Activated CD4-positive, CD25-positive, alpha-beta regulatory T cell (primary cell): ENCODE results near the gene SMAD2.
"Not testable (repeated sequence)": the region's sequence is repeated elsewhere in the genome, so short reads cannot be mapped to it uniquely, and the experiment has no call there.

Experiments used
- DNase-seq, 4 experiments: peaks; one replicate each; lab custom pipeline; 2025; lab: John Stamatoyannopoulos, UW

The SMAD2 gene

GRCh38 chr18:47844828-47845498 lies 85.5 kb downstream of the SMAD2 start:
- no peak for DNase-seq

DNA sequence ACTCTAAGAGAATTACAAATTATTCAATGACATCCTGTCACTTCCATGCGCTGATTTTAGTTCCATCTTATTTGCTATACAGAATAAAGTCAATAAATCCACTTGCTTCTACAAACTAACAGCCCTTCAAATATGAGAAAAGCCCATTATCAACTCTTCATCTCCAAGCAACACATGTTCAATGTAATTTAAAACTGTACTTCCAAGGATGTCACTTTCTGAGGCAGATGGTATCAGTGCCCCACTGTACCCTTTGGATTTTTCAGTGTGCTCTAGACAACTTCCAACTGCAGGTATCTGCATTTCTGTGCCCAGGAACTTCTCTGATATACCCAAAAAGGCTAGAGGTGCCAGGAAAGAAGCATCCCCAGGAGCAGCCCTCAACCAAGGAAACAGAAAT lies 87.6 kb downstream of the SMAD2 start:
- no peak for DNase-seq

DNA sequence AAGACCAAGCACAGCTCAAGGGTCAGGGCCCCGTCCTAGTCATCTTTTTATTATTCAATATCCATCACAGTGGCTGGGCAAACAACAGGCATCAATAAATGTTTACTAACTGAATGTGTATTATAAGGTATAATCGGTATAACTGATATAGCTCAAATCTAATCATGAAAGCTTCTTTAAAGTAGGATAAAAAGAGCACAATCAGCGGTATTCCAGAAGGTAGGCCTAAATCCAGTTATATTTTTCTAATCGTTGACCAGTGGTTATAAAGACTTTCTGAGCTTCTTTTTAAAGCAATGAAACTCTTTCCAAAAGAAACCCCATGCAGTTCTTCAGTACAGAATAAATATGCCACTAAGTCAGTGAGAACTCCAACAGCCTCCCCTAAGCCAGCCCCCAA lies 92.1 kb downstream of the SMAD2 start:
- DNase-seq, result no peak

DNA sequence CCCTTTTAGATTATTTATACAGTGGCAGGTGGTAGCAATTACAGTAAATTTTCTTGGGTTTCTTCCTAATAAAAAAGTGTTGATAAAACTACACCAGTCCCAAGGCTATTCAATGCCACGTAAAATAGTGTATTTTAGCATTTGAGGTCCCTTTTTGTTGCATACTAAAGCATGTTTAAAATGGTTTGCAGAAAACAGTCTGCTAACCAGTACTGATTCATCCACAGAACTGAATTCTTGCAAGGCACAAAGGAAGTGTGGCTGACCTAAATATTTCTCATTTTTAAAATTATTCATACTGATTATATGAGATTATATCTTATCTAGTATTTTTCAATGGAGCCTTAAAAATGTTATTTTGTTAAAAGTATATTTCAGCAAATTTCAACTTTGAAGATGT lies 98.1 kb downstream of the SMAD2 start:
- DNase-seq, result no peak

DNA sequence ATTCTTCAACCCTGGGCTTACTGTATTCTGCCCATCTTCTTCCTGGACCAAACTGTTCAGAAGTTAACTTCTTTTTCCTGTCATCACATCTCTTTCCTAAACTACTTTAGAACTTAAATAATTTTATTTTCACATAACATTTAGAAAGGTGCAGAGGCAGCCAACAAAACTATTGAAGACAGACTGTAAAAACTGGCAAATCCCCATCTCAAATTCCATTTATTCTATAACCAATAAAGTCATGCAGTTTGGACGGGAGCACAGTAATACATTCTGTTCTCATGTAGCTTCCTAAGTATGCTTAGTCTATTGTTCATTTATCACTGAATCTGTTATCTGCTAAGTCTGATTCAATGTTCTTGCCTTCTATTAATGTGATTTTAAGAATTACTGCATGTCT lies 99.1 kb downstream of the SMAD2 start:
- no peak for DNase-seq

GRCh38 chr18:47830772-47831171 lies 99.7 kb downstream of the SMAD2 start:
- no peak for DNase-seq

- no peak for DNase-seq
These were observed 100.6 kb downstream of the SMAD2 start for GRCh38 chr18:47829831-47830230.

DNA sequence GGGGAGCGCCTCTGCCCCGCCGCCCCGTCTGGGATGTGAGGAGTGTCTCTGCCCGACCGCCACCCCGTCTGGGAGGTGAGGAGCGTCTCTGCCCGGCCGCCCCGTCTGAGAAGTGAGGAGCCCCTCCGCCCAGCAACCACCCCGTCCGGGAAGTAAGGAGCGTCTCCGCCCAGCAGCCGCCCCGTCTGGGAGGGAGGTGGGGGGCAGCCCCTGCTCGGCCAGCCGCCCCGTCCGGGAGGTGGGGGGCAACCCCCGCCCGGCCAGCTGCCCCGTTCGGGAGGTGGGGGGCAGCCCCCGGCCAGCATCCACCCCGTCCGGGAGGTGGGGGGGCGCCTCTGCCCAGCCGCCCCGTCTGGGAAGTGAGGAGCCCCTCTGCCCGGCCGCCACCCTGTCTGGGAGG lies 102.4 kb downstream of the SMAD2 start:
- not testable (repeated sequence) for DNase-seq

DNA sequence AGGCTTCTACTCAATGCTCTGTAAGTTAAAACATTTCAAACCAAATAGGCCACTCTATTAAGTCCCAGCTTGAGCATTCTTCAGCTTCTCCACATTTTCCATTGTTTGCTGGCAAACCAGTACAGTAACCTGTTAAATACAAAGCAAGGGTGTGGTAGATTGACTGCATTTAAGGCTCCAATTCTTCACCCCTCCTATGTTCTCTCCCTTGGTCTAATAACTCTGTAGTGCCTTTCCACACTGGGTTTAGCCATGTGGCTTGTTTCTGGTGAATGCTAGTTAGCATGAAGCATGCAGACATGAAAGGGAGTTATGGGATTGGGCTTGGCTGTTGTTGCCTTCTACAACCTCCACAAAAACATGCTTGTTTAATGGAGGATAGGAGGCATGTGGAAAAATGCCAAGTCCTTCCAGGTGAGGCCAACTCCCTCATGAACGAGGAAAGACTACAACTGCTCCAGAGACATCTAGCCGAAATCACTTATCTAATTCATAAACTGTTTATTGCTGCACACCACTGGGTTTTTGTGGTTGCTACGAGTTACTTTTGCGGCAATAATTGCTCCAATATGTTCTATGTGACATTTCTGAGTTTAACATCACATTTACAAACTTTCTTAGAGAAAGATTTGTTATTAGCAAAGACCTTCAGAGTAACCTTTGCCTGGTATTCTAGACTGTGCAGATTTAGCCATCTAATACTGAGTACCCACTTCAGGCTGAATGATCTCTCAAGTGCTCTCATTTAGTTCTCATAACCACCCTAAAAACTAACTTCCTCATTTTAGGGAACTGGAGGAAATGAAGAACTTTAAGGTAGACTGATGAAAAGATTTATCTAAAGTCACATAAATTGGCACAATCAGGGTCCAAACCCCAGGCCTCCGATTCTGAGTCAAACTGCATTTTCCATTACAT lies 104.0 kb downstream of the SMAD2 start:
- DNase-seq, result no peak

GRCh38 chr18:47821314-47821713 lies 109.1 kb downstream of the SMAD2 start:
- no peak for DNase-seq

- no peak for DNase-seq
These were observed 112.7 kb downstream of the SMAD2 start for GRCh38 chr18:47817795-47818077.

DNA sequence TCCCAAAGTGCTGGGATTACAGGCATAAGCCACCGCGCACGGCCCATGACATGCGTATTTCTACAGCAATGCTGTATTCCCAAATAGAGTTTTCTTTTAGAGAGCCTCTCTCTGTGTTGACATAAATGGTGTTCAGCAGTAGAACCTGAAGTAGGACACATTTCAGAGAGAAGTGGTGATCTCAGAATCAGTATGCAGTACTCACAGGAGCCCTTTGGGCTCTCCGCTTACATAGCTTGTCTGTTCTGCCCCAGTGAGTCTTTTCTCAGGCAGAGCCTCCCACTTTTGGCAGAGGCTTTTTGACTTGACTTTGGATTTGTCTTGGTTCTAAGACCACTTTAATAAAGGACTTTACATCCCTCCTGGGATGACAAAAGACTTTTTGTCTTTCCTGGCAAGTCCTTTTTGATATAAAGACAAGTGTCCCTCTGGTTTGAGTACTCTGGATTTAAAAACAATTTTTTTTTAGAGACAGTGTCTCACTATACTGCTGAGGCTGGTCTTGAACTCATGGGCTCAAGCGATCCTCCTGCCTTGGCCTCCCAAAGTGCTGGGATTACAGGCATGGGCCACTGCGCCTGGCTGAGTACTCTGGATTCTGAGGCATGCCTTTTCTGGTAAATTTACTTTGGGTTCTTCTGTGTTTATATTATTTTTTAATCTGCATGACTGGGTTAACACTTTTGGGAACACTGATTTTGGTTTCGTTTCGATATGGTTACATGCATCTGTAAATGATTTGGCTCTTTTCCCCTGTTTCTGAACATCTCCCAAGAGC lies 113.3 kb downstream of the SMAD2 start:
- DNase-seq, result no peak

DNA sequence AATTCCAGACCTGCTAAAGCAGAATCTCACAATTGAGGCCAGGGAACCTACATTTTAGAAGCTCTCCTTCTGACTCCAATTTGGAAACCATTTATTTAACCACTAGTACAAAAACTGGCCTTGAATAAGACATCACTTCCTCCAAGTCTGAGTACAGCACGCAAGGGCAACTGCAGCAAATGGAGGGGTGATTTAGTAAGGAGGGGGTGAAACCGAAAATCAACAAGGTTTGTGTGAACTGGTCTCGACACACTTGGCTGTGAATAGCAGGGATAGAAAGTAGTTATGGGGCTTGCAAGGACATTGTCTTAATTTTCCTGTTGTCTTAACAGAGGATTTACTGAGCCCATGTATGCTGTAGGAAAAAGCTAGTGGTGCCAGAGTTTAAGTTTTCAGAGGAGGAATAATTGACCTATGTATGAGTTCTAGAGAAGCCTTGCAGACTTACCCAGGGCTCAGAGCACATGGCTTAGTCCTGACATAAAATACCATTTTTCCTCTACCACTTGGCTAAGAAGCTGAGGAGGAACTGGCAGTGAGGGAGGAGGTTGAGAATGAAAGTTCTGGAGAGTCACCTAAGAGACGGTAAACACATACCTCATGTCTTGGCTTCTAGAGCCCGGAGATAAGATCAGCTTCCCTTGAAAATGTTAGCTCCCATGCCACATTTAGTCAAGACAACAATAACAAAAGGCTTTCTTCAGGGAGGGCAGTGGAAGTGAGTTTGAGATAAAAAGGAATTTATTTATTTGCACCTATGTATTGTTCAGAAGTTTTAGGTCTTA lies 114.8 kb downstream of the SMAD2 start:
- DNase-seq, result no peak

DNA sequence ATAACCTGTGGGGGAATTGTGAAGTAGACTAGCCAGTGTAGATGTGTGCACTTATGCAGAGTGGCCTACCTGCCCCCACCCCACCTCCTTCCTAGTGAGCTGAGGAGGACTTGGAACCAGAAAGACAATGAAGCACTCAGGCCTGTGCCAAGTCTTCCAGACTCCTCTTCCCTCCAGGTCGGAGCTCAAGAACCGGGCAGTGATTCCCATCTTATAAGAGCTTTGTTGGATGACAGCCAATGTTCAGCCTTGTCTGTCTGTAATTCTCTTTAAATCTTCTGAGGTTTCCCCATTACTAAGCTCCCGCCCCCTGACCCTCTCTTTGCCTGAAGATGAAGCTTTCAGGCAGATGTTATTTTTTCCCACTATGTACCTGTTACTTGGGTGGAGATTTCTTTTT lies 121.0 kb downstream of the SMAD2 start:
- no peak for DNase-seq

- no peak for DNase-seq
These were observed 127.7 kb downstream of the SMAD2 start for GRCh38 chr18:47802802-47803201.

DNA sequence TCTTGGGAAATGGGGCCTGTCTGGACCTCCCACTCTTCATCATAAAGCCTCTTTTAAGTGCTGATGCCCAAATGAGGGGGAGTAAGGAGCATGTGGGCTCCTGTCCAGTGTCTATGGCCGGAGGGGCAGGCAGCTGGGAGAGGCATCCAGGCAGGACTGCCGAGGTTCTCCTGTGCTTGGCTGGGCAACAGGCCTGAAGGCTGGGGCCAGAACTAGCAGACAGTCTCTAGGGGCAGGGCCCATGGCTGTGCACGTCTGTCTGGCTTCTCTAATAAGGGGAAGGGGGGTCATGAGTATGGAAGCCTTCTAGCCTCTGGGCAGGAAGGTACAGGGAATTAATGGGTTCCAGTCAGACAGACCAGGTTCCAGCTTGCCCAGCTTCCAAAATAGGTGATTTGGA lies 128.6 kb downstream of the SMAD2 start:
- no peak for DNase-seq

GRCh38 chr18:47800756-47801155 lies 129.7 kb downstream of the SMAD2 start:
- no peak for DNase-seq

GRCh38 chr18:47800248-47800647 lies 130.2 kb downstream of the SMAD2 start:
- DNase-seq, result no peak

GRCh38 chr18:47799376-47799775 lies 131.1 kb downstream of the SMAD2 start:
- no peak for DNase-seq

DNA sequence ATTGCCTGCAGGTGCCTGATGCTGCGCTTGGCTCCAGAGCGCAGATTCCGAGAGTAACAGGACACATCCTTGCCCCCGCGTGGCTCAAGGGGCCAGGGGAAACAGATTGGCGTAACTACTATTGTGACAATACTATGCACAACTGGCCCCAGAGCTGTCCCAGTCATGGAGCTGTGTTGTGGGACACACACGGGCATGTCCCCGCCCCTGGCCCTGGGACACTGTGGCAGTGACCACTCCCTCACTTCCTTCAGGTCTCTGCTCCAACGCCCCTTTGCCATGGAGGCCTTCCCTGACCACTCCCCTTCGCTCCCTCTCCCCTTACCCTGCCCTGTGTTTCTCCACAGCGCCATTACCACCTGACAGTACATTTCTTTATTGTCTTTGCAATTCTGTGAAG lies 132.1 kb downstream of the SMAD2 start:
- DNase-seq, result no peak

DNA sequence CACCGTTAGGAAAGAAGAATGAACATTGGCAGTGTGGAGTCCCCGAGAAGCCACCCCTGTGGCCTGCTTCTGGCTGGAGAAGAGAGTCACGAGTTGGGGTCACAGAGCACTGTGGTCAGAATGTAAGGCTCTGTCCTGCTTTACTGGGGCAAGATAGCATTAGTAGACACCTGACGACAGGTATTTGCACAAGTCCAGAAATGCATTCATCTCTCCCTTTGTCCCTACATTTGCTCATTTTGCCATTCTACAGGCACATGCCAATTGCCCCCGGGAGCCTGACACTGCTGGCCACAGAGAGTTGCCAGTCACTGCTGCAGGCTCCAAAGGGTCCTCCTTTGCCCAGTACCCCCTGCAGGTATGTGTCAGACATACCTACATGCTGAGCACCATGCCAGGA lies 133.3 kb downstream of the SMAD2 start:
- no peak for DNase-seq

GRCh38 chr18:47795434-47795814 lies 135.0 kb downstream of the SMAD2 start:
- no peak for DNase-seq
